Measurements from ENCODE around the gene TWF2.

TWF2 gene

DNA sequence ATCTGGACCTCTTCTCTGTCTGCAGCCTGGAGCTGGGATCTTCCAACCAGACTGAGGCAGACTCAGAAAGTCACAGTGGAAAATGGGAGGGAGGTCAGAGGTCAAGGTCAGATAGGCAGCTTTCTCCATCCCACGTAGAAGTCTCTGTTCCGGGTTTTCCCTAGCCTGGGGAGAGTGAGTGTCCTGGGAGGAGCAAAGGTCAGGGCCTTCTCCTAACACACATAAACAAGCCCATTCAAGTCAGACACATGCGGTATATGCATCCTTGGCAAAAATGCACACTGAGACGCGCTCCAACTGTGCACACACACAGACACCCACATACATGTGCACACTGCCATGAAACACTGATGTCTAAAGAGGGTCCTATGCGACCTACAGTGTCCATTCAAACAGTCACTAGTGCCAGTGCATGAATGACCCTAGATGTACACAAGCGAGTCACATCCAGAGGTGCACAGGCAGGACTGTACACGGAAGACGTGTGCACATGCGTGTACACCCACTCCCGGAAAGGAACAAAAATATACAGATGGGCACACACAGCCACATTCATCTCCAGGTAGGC, 681 bp downstream of the TWF2 start:
- TF ChIP-seq, protein P1, sequence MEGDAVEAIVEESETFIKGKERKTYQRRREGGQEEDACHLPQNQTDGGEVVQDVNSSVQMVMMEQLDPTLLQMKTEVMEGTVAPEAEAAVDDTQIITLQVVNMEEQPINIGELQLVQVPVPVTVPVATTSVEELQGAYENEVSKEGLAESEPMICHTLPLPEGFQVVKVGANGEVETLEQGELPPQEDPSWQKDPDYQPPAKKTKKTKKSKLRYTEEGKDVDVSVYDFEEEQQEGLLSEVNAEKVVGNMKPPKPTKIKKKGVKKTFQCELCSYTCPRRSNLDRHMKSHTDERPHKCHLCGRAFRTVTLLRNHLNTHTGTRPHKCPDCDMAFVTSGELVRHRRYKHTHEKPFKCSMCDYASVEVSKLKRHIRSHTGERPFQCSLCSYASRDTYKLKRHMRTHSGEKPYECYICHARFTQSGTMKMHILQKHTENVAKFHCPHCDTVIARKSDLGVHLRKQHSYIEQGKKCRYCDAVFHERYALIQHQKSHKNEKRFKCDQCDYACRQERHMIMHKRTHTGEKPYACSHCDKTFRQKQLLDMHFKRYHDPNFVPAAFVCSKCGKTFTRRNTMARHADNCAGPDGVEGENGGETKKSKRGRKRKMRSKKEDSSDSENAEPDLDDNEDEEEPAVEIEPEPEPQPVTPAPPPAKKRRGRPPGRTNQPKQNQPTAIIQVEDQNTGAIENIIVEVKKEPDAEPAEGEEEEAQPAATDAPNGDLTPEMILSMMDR (IDR thresholded peaks at IDR 0.05): no peak

DNA sequence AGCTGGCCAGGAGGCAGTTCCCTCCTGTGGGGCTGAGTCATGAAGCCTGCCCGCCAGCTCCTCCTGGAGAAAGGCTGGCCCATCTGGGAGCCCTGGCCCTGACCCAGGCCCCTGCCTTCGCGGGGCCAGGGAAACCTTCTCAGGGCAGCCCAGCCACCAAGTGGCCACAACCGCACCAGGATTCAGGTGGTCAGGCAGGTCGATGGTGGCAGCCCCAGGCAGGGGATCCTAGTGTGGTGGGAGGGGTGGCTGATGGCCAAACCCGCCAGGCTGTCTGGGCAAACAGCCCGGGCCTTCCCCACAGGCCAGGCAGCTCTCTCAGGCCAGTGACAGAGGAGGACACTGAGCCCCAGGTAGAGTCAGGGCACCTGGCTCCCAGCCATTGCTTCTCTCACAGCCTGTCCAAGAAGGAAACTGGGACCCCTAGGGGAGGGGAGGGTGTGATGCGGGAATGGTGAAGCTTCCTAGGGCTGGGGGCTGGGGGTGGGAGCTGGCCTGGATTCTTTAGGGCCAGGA, 1.2 kb downstream of the TWF2 start:
- TF ChIP-seq, protein P1 (IDR thresholded peaks at IDR 0.05): no peak

DNA sequence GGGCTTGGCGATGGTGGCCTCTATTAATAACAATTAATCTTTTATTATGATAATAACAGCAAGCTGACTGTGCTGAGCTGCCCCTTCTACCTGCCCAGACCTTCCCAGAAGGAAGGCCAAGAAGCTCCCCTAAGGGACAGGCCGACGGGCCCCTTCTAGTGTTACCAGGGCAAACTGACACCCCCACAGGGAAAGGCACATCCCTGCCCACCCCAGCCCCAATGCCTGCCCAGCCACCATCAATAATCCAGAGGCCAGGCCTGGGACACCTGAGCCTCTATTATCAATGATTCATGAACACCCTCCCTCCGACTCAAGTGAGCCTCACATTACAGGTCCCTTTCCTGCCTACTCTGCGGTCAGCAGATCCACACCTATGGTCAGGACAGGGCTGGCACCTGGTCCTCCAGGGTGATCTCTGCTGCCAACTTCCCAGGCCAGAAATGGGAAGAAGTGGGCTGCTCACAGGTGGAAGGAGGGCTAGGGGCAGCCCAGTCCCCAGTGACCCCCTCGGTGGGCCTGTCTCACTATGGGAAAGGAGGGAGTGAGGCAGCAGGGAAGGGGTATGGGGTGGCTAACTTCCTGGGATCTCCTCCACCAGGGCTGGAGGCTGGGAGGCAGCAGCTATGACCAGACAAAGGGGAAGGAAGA, 1.8 kb downstream of the TWF2 start:
- TF ChIP-seq, protein P1 (IDR thresholded peaks at IDR 0.05): no peak

DNA sequence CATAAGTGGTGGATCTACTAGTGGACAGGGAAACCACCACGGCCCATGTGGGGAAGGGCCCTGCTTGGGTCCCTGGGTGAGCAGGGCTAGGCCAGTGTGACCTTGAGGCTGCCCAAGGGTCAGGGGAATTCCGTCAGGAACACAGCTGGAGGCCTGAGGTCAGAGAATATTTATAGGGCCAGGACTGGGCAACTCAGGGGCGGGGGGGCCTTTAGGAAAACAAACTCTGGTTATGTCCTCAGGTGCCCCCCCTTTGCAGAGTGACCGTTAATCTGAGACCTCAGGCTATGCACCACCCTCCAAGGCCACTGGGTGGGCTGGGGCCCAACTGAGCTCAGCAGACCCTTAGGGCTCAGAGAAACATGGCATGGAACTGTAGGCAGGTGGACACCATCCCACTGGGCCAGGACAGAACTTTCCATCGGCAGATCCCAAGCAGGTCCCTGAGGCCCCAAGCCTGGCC, 2.5 kb downstream of the TWF2 start:
- TF ChIP-seq, protein P1 (IDR thresholded peaks at IDR 0.05): no peak

DNA sequence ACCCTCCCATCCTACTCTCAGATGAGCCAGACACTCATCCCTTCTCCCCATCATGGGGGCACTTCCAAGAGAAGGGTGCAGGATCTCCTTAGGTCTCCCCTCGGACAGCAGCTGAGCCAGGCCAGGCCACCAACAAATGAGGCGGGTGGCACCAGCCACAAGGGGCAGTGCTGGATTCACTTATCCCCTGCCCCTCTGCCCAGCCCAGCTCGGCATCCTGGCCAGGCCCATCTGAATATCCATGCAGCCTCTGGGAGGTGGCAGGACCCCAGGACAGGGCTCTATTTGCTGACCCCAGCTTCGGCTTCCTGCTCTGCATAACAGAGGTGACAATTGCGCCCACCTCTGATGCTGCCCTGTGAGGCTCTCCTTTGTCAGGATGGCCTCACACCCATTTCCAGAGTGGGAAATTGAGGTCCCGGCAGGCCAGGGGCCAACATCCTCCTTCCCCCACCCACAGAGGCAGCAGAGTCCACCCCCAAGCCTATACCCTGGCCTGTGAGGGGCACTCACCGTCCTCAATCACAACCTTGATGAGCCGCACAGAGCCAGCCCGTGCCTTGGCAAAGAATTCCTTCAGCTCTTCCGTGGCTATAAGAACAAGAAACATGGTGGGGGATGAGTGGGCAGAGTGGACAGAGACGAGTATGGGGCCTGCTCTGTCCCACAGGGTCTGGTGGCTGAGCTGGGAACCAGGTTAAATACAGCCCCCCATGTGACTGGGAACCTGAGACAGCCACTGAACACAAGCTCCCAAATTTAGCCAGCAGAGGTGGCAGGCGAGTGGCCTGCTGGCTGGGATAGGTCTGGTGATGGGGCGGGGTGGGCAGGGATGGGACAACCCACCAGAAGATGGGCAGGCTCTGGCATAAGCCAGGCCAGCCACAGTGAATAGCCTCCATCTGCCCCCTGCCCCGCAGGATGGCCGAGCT, 4.2 kb downstream of the TWF2 start:
- TF ChIP-seq, protein P1 (IDR thresholded peaks at IDR 0.05): no peak

DNA sequence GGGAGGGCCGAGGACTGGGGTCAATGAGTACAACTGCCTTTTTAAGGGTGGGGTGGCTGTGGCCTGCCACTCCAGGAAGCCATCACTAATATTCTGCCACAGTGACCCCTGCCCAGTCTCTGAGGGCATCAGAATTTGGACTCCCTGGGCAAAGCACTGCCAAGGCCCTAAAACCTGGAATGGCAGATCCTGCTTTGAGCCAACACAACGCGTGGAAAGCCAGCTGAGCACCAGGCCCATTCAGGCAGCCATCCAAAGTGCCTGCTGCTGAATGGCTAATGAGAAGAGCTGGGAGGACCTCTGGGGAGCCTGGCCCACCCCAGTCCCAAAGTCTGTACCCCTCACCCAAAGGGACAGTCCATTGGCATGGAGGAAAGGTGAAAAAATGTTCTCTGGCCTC, 5.0 kb downstream of the TWF2 start:
- TF ChIP-seq, protein P1 (IDR thresholded peaks at IDR 0.05): no peak

DNA sequence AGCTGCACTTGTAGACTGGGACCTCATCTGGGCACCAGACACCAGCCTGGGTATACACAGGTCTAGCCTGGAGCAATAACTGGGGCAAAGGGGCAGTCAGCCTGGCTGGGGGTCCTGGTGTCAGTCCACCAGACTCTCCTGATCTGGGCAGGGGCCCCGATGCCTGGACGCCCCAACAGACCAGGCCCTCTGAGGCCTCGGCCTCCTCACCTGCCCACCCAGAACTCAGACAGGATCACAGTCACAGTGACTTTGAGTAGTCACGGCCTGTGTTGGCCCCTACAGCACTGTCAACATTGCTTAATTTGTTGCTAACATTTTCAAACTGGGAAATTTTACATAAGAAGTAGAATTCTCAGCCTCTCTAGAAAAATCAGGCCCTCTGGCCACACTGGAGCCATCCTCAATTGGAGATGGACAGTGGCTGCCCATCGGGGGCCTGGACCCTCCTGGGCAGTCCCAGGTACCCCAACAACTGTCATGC, 5.8 kb downstream of the TWF2 start:
- TF ChIP-seq, protein P1 (IDR thresholded peaks at IDR 0.05): no peak
